ENCODE data around the gene WSB1. TPM values are rescaled to one million over a fixed set of nuclear protein-coding genes. Genes with fewer than 3 reads are reported as not detected.

The WSB1 gene
- total RNA-seq, 1 experiment from 2014 or later: 60.7 TPM

DNA sequence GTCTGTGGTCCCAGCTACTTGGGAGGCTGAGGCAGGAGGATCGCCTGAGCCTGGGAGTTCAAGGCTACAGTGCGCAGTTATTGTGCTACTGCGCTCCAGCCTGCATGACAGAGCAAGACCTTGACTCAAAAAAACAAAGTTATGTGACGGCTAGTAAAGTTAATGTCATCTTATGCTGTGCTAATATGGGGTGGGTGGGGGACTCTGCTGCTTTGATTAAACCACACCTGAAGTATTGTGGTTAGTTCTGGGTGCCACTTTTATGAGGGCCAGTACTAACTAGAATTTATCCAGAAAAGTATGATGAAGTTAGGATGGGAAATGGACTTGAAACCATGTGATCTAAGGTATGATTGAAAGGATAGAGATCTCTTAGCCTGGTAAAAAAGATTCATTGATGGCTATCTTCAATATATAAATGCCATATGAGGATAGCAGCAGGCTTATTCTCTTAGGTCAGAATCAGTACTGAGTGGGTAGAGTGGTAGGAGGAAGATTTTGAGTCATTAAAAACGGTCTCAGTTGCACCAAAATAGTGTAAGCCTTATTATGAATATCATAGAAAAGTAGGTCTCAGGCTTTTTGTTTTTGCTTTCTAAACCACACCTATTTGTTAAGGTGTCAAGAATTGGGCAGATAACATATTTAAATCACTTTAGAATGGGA is 5.6 kb downstream of the WSB1 start:
- peaks cover 34% of the 10 kb centered on the region for H3K36me3 Mint-ChIP-seq (ENCODE audit: insufficient read depth, unreplicated experiment)
- BruUV-seq (replicated peaks): no TSS peak
- H3K9me3 Mint-ChIP-seq (ENCODE audit: low read depth, unreplicated experiment): no peaks in the 10 kb centered on the region
- CTCF ChIA-PET: interaction anchor here (0.6 kb wide), 1 partner anchor 47 kb away, joined by 4 read pairs; no protein-coding TSS in a partner anchor
- H3K27me3 Mint-ChIP-seq (ENCODE audit: unreplicated experiment): no peaks in the 10 kb centered on the region
- no peak overlapping the region for H3K27ac Mint-ChIP-seq (ENCODE audit: unreplicated experiment)
- intact Hi-C loops (cut with micrococcal nuclease; ENCODE audit: unreplicated experiment): no loop called here
- TF ChIP-seq, protein P1, sequence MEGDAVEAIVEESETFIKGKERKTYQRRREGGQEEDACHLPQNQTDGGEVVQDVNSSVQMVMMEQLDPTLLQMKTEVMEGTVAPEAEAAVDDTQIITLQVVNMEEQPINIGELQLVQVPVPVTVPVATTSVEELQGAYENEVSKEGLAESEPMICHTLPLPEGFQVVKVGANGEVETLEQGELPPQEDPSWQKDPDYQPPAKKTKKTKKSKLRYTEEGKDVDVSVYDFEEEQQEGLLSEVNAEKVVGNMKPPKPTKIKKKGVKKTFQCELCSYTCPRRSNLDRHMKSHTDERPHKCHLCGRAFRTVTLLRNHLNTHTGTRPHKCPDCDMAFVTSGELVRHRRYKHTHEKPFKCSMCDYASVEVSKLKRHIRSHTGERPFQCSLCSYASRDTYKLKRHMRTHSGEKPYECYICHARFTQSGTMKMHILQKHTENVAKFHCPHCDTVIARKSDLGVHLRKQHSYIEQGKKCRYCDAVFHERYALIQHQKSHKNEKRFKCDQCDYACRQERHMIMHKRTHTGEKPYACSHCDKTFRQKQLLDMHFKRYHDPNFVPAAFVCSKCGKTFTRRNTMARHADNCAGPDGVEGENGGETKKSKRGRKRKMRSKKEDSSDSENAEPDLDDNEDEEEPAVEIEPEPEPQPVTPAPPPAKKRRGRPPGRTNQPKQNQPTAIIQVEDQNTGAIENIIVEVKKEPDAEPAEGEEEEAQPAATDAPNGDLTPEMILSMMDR (IDR thresholded peaks at IDR 0.05; ENCODE audit: unreplicated experiment): no peak
- H3K4me3 Mint-ChIP-seq (ENCODE audit: low read depth, unreplicated experiment): no peak overlapping the region
- no peak for DNase-seq
- peaks cover 44% of the 10 kb centered on the region for H3K4me1 Mint-ChIP-seq (ENCODE audit: low read depth, unreplicated experiment)

GRCh38 chr17:27303734-27304133 is 9.8 kb downstream of the WSB1 start:
- no peak overlapping the region for H3K27ac Mint-ChIP-seq (ENCODE audit: unreplicated experiment)
- BruUV-seq (replicated peaks): no TSS peak
- TF ChIP-seq, protein P1 (IDR thresholded peaks at IDR 0.05; ENCODE audit: unreplicated experiment): no peak

DNA sequence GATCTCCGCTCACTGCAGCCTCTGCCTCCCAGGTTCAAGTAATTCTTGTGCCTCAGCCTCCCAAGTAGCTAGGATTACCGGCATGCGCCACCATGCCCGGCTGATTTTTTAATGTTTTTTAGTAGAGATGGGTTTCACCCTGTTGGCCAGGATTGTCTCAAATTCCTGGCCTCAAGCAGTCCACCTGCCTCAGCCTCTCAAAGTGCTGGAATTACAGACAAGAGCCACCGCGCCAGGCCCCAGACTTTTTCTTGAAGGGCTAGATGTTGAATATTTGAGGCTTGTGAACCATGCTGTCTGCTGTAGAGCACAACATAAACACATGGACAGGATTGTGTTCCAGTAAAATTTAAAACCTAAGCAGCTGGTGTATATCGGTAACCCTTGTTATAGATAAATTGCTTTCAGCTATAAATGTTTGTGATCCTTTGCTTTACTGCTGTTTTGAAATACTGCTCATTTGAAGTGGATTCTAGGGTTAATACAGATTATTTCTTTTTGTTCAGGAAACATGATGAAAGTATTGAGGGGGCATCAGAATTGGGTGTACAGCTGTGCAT is 12.4 kb downstream of the WSB1 start:
- no TSS peak for BruUV-seq (replicated peaks)
- no peaks in the 10 kb centered on the region for H3K9me3 Mint-ChIP-seq (ENCODE audit: low read depth, unreplicated experiment)
- CTCF ChIA-PET: no interaction called here
- H3K36me3 Mint-ChIP-seq (ENCODE audit: insufficient read depth, unreplicated experiment): peaks cover 33% of the 10 kb centered on the region
- TF ChIP-seq, protein P1 (IDR thresholded peaks at IDR 0.05; ENCODE audit: unreplicated experiment): no peak
- peaks cover 13% of the 10 kb centered on the region for H3K4me1 Mint-ChIP-seq (ENCODE audit: low read depth, unreplicated experiment)
- no peaks in the 10 kb centered on the region for H3K27me3 Mint-ChIP-seq (ENCODE audit: unreplicated experiment)
- DNase-seq: no peak
- intact Hi-C loops (cut with micrococcal nuclease; ENCODE audit: unreplicated experiment): no loop called here
- no peak overlapping the region for H3K27ac Mint-ChIP-seq (ENCODE audit: unreplicated experiment)
- no peak overlapping the region for H3K4me3 Mint-ChIP-seq (ENCODE audit: low read depth, unreplicated experiment)

More at GRCh38 chr17:27303734-27304133, 9.8 kb downstream of the WSB1 start:
- H3K36me3 Mint-ChIP-seq (ENCODE audit: insufficient read depth, unreplicated experiment): peaks cover 26% of the 10 kb centered on the region
- no peak overlapping the region for H3K4me3 Mint-ChIP-seq (ENCODE audit: low read depth, unreplicated experiment)
- CTCF ChIA-PET: interaction anchor here (0.7 to 1.5 kb wide), 4 partner anchors 9 to 67 kb away, joined by 3 to 6 read pairs (median 6); no protein-coding TSS in a partner anchor
- H3K9me3 Mint-ChIP-seq (ENCODE audit: low read depth, unreplicated experiment): no peaks in the 10 kb centered on the region
- DNase-seq: no peak
- H3K4me1 Mint-ChIP-seq (ENCODE audit: low read depth, unreplicated experiment): peaks cover 25% of the 10 kb centered on the region
- intact Hi-C loops (cut with micrococcal nuclease; ENCODE audit: unreplicated experiment): no loop called here
- no peaks in the 10 kb centered on the region for H3K27me3 Mint-ChIP-seq (ENCODE audit: unreplicated experiment)

DNA sequence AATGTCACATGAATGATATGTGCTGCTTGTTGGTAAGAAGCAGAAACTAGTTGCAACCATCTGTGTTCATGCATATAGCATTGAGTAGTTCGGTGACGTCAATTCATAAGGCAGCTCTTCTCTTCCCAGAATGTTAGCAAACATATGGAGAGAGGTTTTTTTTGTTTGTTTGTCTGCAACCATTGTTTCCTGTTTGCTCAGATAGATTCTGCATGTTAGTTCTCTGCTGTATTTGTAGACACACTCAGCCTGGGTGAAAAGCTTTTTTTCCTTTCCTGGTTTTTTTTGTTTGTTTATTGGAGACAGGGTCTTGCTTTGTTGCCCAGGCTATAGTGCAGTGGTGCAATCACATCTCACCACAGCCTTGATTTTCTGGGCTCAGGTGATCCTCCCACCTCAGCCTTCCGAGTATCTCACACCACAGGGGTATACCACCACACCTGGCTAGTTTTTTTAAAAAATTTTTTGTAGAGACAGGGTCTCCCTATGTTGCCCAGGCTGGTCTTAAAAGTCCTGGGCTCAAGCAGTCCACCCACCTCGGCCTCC is 16.7 kb downstream of the WSB1 start:
- Mint-ChIP-seq H3K9me3 (ENCODE audit: low read depth, unreplicated experiment) (no peaks in the 10 kb centered on the region), H3K4me1 (ENCODE audit: low read depth, unreplicated experiment) (no peaks in the 10 kb centered on the region), H3K27ac (ENCODE audit: unreplicated experiment) (no peak overlapping the region), H3K36me3 (ENCODE audit: insufficient read depth, unreplicated experiment) (peaks cover 62% of the 10 kb centered on the region), H3K27me3 (ENCODE audit: unreplicated experiment) (no peaks in the 10 kb centered on the region), H3K4me3 (ENCODE audit: low read depth, unreplicated experiment) (no peak overlapping the region)
- BruUV-seq (replicated peaks): no TSS peak
- CTCF ChIA-PET: no interaction called here
- intact Hi-C loops (cut with micrococcal nuclease; ENCODE audit: unreplicated experiment): no loop called here
- DNase-seq: no peak
- TF ChIP-seq, protein P1 (IDR thresholded peaks at IDR 0.05; ENCODE audit: unreplicated experiment): no peak

Measured in Calu3 (cell line).